Gastroesophageal sphincter (tissue), 3 donors: ENCODE measurements around the gene KIF22.

Experiments
- EP300 ChIP-seq: sonication (generic); formaldehyde crosslinking; IDR thresholded peaks from one replicate; pipeline ENCODE4 v1.6.1; 2017; ENCODE audit warnings: antibody characterized with exemption, mild to moderate bottlenecking
- POLR2A ChIP-seq, 2 donors: fragments of 450-650 bp; IDR thresholded peaks; one replicate each; pipeline ENCODE4 v1.6.1; 2017; ENCODE audit warnings: antibody characterized with exemption in 2 of 2, mild to moderate bottlenecking in 2 of 2, moderate library complexity in 1 of 2
- POLR2AphosphoS5 ChIP-seq: sonication (generic); formaldehyde crosslinking; IDR thresholded peaks from one replicate; pipeline ENCODE4 v1.6.1; 2017; ENCODE audit warnings: antibody characterized with exemption
- TF ChIP-seq, protein P1 (sequence below), 4 experiments: fragments of 200-600 bp in 2 of 4; fragments of 450-650 bp in 2 of 4; sonication (generic) in 1 of 4; IDR thresholded peaks; one replicate each; pipeline ENCODE4 v1.5.1; 2017 to 2019; ENCODE audit warnings: antibody characterized with exemption in 4 of 4, mild to moderate bottlenecking in 2 of 4, moderate library complexity in 2 of 4

DNA sequence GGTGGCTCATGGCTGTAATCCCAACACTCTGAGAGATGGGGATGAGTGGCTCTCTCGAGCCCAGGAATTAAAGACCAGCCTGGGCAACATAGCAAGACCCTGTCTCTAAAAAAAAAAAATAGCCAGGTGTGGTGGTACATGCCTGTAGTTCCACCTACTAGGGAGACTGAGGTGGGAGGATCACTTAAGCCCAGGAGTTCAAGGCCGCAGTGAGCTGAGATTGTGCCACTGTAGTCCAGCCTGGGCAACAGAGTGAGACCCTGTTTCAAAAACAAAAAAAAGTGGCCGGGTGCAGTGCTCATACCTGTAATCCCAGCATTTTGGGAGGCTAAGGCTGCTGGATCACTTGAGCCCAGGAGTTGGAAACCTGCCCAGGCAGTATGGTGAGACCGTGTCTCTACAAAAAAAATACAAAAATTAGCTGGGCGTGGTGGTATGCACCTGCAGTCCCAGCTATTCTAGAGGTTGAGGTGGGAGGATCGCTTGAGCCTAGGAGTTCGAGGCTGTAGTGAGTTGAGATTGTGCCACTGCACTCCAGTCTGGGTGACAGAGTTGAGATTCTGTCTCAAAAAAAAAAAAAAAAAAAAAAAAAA is 47.8 kb upstream of the KIF22 start:
- TF ChIP-seq, protein P1, sequence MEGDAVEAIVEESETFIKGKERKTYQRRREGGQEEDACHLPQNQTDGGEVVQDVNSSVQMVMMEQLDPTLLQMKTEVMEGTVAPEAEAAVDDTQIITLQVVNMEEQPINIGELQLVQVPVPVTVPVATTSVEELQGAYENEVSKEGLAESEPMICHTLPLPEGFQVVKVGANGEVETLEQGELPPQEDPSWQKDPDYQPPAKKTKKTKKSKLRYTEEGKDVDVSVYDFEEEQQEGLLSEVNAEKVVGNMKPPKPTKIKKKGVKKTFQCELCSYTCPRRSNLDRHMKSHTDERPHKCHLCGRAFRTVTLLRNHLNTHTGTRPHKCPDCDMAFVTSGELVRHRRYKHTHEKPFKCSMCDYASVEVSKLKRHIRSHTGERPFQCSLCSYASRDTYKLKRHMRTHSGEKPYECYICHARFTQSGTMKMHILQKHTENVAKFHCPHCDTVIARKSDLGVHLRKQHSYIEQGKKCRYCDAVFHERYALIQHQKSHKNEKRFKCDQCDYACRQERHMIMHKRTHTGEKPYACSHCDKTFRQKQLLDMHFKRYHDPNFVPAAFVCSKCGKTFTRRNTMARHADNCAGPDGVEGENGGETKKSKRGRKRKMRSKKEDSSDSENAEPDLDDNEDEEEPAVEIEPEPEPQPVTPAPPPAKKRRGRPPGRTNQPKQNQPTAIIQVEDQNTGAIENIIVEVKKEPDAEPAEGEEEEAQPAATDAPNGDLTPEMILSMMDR (IDR thresholded peaks at IDR 0.05): no peak
- TF ChIP-seq POLR2A (IDR thresholded peaks at IDR 0.05) (no peak), EP300 (no peak), POLR2AphosphoS5 (no peak)
